Coronary artery (tissue), 2 donors: ENCODE measurements around the gene OLA1.

Experiments
- DNase-seq: peaks from one replicate; pipeline ENCODE4 v3.0.0-alpha.2; 2017; ENCODE audit warnings: low spot score
- H3K27ac ChIP-seq, 2 donors: fragments of 200-600 bp; sonication (generic); one replicate each; pipeline ENCODE4 v1.5.1; 2016 to 2019
- H3K4me3 ChIP-seq: fragments of 200-600 bp; sonication (generic); 2 replicates; pipeline ENCODE4 v1.5.1; 2016; ENCODE audit warnings: mild to moderate bottlenecking, moderate library complexity
- CTCF ChIP-seq: fragments of 200-600 bp; sonication (generic); IDR thresholded peaks from one replicate; pipeline ENCODE4 v1.5.1; 2019; ENCODE audit warnings: antibody characterized with exemption

OLA1 gene

DNA sequence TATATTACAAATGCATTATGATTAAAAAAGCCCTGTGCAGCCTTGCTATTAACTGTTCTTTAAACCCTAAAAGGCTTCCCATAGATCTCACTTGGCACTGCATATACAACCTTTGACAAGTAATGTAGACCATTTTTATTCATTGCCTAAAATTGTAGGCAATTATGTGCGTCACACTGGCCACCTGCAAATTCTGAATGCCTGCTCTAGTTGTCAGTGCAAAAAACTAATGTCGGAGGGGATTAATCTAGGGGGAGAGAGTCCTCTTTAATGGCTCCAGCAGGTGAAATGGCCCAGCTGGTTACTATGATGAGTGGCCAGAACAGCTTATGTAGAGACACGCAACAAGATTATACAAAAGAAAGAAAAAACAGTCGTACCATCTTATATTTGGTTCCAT lies 123.2 kb downstream of the OLA1 start:
- Histone ChIP-seq H3K4me3 (no peak overlapping the region), H3K27ac (no peak overlapping the region)
- no peak for TF ChIP-seq CTCF
- DNase-seq, result no peak

DNA sequence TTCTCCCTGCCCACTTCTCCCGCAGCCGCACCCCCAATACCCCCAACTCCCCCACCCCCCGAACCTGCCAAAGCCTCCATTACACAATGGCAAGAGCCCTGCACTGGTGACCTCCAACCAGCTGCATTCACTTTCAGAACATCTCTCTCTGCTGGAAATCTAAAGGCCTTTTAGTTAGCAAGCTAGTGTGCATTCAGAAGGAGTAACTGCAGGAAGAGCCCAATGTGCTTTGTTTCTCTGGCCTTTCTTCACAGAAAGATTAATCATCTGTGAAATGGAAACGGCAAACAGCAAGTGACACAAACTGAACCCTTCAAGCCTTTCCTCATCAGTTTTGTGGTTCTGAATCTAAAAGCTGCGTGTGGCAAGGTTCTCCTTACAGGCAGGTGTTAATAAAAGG lies 124.2 kb downstream of the OLA1 start:
- H3K4me3 ChIP-seq, result no peak overlapping the region

GRCh38 chr2:174122185-174122584 lies 126.1 kb downstream of the OLA1 start:
- Histone ChIP-seq H3K4me3 (no peak overlapping the region), H3K27ac (no peak overlapping the region)
- no peak for DNase-seq
- TF ChIP-seq CTCF, result no peak

More for the DNA sequence above, 124.2 kb downstream of the OLA1 start:
- DNase-seq, result no peak
- no peak overlapping the region for H3K27ac ChIP-seq
- no peak for TF ChIP-seq CTCF

GRCh38 chr2:174121612-174122011 lies 126.7 kb downstream of the OLA1 start:
- Histone ChIP-seq H3K4me3 (no peak overlapping the region), H3K27ac (no peak overlapping the region)
- DNase-seq, result no peak
- TF ChIP-seq CTCF, result no peak

GRCh38 chr2:174121175-174121574 lies 127.2 kb downstream of the OLA1 start:
- Histone ChIP-seq H3K4me3 (no peak overlapping the region), H3K27ac (no peak overlapping the region)
- DNase-seq, result no peak
- TF ChIP-seq CTCF, result no peak

DNA sequence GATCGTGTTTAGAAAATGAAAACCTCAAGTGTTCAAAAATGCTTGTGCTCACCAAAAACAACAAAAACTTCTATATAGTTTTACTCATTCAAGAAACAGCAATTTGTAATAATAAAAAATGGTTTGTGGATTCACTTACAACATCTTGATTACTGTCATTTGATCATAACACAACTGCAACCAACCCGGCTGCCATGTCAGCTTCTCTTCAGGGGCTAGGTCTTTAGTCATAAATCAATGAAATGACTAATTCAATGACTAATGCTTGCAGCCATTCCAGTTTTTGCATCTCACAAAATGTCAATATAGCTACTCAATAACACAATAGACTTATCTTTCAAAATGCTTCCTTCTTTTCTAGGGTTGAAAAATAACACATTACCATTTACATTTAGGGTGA lies 128.0 kb downstream of the OLA1 start:
- H3K27ac ChIP-seq, result no peak overlapping the region
- DNase-seq, result no peak
- H3K4me3 ChIP-seq, result no peak overlapping the region
- no peak for TF ChIP-seq CTCF

GRCh38 chr2:174117951-174118930 lies 130.1 kb downstream of the OLA1 start:
- Histone ChIP-seq H3K4me3 (no peak overlapping the region), H3K27ac (no peak overlapping the region)
- no peak for TF ChIP-seq CTCF
- DNase-seq, result no peak
